Lower leg skin (tissue), 3 donors: ENCODE results near the gene ACVRL1.

Experiments used
- POLR2A ChIP-seq, 2 donors: fragments of 450-650 bp; IDR thresholded peaks; one replicate each; pipeline ENCODE4 v1.6.1; 2016 to 2017; ENCODE audit warnings: antibody characterized with exemption in 2 of 2, mild to moderate bottlenecking in 1 of 2, moderate library complexity in 1 of 2
- TF ChIP-seq, protein P1 (sequence below), 3 donors: fragments of 450-650 bp; IDR thresholded peaks; one replicate each; pipeline ENCODE4 v1.5.1; 2016; ENCODE audit warnings: antibody characterized with exemption in 3 of 3, mild to moderate bottlenecking in 3 of 3, moderate library complexity in 2 of 3

DNA sequence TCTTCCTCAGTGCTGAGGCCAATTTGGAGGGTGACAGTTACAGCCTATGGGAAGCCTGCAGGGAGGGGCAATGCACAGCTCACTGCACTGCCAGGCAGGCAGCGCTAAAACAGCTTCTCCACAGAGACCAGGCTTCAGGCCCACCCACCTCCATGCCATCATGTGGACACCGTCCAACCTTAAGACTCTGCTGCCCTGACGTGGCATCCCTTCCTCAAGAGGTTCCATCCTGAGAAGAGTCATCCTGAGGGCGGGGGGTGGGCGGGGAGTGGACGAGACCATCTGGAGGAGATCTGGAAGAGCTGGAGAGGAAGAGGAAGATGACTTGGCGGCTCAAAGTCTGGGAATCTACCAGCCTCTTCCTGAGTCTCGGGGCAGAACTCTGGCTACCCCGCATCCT, 8.4 kb upstream of the ACVRL1 start:
- TF ChIP-seq, protein P1, sequence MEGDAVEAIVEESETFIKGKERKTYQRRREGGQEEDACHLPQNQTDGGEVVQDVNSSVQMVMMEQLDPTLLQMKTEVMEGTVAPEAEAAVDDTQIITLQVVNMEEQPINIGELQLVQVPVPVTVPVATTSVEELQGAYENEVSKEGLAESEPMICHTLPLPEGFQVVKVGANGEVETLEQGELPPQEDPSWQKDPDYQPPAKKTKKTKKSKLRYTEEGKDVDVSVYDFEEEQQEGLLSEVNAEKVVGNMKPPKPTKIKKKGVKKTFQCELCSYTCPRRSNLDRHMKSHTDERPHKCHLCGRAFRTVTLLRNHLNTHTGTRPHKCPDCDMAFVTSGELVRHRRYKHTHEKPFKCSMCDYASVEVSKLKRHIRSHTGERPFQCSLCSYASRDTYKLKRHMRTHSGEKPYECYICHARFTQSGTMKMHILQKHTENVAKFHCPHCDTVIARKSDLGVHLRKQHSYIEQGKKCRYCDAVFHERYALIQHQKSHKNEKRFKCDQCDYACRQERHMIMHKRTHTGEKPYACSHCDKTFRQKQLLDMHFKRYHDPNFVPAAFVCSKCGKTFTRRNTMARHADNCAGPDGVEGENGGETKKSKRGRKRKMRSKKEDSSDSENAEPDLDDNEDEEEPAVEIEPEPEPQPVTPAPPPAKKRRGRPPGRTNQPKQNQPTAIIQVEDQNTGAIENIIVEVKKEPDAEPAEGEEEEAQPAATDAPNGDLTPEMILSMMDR (IDR thresholded peaks at IDR 0.05) = no peak
- no peak for TF ChIP-seq POLR2A (IDR thresholded peaks at IDR 0.05)
